Kasumi-1 (cell line): ENCODE measurements around the gene LSMEM2.
"Not testable (repeated sequence)": the region's sequence is repeated elsewhere in the genome, so short reads cannot be mapped to it uniquely, and the experiment has no call there.

Experiments used
- DNase-seq, 2 experiments: peaks; one replicate each; lab custom pipeline; 2025; lab: John Stamatoyannopoulos, UW

Gene LSMEM2

GRCh38 chr3:50264964-50265485, 13.9 kb upstream of the LSMEM2 start:
- no peak for DNase-seq

- no peak for DNase-seq
Observed at GRCh38 chr3:50265571-50265970, 13.3 kb upstream of the LSMEM2 start.

DNA sequence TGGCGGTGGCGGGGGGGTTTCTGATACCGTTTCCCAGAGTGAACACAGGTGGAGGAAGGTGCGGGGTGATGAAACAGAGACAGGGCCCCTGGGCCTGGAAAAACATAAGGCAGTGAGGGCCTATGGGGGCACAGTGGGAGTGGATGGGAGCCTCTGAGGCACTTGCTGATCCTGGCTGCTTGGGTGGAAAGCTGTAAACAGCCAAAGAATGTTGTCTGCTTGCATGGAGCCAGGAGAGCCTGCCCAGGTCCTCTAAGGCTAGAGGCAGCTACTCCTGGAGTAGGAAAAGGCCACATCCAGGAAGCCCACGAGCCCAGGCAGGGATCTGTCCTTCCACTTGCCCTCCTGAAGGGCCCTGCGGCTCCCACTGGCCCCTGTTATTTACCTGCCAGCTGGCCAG, 12.9 kb upstream of the LSMEM2 start:
- no peak for DNase-seq

DNA sequence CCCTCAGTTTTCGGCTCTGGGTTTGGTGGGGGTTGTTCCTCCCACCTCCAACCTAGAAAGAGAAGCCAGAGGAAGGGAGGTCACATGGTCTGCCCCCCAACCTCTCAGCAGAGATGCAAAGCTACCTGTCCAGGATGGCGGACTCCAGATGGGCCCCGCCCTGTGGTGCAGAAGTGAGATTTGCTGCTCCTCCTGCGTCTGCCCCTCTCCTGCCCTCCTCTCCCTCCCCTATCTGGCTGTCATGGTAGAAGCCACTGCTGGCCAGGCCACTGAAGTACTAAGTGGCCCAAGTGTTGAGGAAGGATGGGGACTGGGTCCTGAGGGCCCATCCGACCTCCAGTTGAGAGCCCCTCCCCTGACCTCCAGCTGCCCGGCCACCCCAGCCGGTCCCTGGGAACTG, 12.1 kb upstream of the LSMEM2 start:
- DNase-seq = no peak

DNA sequence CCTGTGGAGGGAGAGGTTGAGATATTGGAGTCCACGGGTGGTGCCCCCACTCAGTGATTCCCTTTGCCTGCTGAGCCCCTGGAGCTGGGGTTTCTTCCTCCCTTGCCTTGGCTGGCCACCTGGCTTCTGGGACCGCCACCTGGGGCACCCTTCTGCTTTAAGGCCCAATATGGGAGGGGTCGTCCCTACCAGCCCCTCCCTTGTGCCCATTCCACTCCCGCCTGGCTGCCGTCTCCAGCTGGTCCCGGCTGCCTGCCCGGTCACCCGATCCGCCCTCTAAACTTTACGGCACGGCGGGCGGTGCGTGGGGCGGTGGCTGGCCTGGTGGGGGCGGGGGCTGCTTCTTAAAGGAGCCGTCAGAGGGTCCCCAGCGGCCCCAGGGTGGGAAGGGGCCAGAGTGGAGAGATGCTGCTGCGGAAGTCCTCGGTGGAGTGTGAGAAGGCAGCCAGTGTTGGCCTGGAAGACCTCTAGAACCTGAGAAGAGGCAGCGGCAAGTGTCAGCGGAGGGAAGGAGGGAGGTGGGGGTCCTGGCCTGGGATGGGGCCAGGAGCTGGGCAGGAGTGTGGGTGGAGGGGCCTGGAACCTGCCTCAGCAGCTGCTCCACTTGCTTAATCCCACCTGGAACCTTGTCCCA, 11.5 kb upstream of the LSMEM2 start:
- no peak for DNase-seq

- DNase-seq = no peak
Observed at GRCh38 chr3:50268276-50268675, 10.6 kb upstream of the LSMEM2 start.

DNA sequence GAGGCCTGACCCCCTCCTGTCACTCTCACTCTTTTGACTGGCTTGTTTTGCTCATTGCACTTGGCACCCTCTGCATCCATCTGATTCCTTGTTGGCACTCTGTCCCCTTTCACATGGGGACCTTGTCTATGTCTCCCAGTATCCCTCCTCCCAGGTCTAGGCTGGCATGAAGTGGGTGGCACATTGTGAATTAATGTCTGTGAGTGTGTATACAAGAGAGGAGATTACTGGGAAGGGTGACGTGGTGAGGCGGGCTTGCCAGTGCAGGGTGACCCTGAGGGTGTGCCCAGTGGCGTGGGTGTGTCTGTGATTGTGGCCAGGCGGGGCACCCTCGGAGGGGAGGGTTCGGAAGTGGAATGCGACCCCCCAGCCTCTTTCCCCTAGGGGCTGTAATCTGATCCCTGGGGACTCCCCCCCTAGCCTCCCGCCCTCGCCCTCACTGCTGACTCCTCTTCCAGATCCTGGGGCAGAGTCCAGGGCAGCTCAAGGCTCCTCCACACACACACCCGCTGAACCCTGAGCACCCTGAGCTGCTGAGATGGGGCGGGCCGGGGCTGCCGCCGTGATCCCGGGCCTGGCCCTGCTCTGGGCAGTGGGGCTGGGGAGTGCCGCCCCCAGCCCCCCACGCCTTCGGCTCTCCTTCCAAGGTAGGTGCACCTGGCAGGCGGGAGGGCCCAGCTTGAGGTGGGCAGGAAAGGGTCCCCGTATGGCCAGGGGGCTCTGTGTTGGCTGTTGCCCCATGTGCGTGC, 10.0 kb upstream of the LSMEM2 start, which contains the start of gene SEMA3B:
Gene SEMA3B, plus strand, starts transcription at position 445 of the 749 bp plus-strand sequence. Its CDS starts 94 bp downstream, at position 539.
- DNase-seq = no peak

- DNase-seq = no peak
Observed at GRCh38 chr3:50269460-50269859, 9.4 kb upstream of the LSMEM2 start.

GRCh38 chr3:50269977-50270413, 8.9 kb upstream of the LSMEM2 start:
- DNase-seq = no peak

- no peak for DNase-seq
Observed at GRCh38 chr3:50270422-50271224, 8.3 kb upstream of the LSMEM2 start.

GRCh38 chr3:50271314-50271936, 7.5 kb upstream of the LSMEM2 start:
- no peak for DNase-seq

GRCh38 chr3:50272538-50272910, 6.4 kb upstream of the LSMEM2 start:
- DNase-seq = not testable (repeated sequence)

- DNase-seq = peak; percentile 75 to 85
Observed at GRCh38 chr3:50272911-50273688, 5.8 kb upstream of the LSMEM2 start.

- no peak for DNase-seq
Observed at GRCh38 chr3:50273689-50274065, 5.2 kb upstream of the LSMEM2 start.

- peak; percentile 58 to 62 for DNase-seq
Observed at GRCh38 chr3:50274371-50275104, 4.3 kb upstream of the LSMEM2 start.

GRCh38 chr3:50275141-50275995, 3.5 kb upstream of the LSMEM2 start:
- DNase-seq = no peak

DNA sequence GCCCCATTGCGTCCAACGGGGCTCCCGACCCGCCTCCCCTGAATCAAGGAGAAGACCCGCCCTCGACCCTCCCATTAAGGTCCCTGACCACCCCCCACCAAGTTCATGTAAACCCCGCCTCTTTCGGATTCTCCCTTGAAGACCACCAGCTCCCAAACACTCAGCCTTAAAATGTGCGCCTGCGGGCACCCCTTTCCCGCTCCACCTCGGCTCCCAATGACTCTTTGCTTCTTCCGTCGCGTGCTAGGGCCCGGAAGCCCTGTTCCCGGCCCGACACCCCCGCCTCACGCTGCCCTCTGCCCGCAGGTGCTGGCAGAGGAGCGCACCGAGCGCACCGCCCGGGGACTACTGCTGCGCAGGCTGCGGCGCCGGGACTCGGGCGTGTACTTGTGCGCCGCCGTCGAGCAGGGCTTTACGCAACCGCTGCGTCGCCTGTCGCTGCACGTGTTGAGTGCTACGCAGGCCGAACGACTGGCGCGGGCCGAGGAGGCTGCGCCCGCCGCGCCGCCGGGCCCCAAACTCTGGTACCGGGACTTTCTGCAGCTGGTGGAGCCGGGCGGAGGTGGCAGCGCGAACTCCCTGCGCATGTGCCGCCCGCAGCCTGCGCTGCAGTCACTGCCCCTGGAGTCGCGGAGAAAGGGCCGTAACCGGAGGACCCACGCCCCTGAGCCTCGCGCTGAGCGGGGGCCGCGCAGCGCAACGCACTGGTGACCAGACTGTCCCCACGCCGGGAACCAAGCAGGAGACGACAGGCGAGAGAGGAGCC, 2.7 kb upstream of the LSMEM2 start:
- no peak for DNase-seq

GRCh38 chr3:50276762-50277101, 2.2 kb upstream of the LSMEM2 start:
- DNase-seq = no peak
